Measurements from ENCODE around the gene EIF4E1B. TPM values are rescaled to one million over a fixed set of nuclear protein-coding genes. Genes with fewer than 3 reads are reported as not detected.

The EIF4E1B gene
- total RNA-seq, 1 donor from 2014 or later = not detected

- Mint-ChIP-seq H3K9me3 (ENCODE audit: unreplicated experiment) (peaks cover 3% of the 10 kb centered on the region), H3K4me1 (ENCODE audit: low read depth, unreplicated experiment) (peaks cover 13% of the 10 kb centered on the region), H3K27me3 (ENCODE audit: unreplicated experiment) (peaks cover 9% of the 10 kb centered on the region), H3K36me3 (ENCODE audit: unreplicated experiment) (peaks cover 5% of the 10 kb centered on the region), H3K27ac (ENCODE audit: unreplicated experiment) (no peak overlapping the region), H3K4me3 (ENCODE audit: unreplicated experiment) (no peak overlapping the region)
- TF ChIP-seq, protein P1, sequence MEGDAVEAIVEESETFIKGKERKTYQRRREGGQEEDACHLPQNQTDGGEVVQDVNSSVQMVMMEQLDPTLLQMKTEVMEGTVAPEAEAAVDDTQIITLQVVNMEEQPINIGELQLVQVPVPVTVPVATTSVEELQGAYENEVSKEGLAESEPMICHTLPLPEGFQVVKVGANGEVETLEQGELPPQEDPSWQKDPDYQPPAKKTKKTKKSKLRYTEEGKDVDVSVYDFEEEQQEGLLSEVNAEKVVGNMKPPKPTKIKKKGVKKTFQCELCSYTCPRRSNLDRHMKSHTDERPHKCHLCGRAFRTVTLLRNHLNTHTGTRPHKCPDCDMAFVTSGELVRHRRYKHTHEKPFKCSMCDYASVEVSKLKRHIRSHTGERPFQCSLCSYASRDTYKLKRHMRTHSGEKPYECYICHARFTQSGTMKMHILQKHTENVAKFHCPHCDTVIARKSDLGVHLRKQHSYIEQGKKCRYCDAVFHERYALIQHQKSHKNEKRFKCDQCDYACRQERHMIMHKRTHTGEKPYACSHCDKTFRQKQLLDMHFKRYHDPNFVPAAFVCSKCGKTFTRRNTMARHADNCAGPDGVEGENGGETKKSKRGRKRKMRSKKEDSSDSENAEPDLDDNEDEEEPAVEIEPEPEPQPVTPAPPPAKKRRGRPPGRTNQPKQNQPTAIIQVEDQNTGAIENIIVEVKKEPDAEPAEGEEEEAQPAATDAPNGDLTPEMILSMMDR (IDR thresholded peaks at IDR 0.05; ENCODE audit: partially characterized antibody, unreplicated experiment) = no peak
- DNase-seq = no peak
These were observed 12.4 kb downstream of the EIF4E1B start for GRCh38 chr5:176642675-176643490.

- peaks cover 18% of the 10 kb centered on the region for H3K4me1 Mint-ChIP-seq (ENCODE audit: low read depth, unreplicated experiment)
- no peak overlapping the region for H3K27ac Mint-ChIP-seq (ENCODE audit: unreplicated experiment)
- H3K4me3 Mint-ChIP-seq (ENCODE audit: unreplicated experiment) = no peak overlapping the region
- DNase-seq = no peak
- TF ChIP-seq, protein P1 (IDR thresholded peaks at IDR 0.05; ENCODE audit: partially characterized antibody, unreplicated experiment) = no peak
- peaks cover 2% of the 10 kb centered on the region for H3K9me3 Mint-ChIP-seq (ENCODE audit: unreplicated experiment)
- peaks cover 12% of the 10 kb centered on the region for H3K27me3 Mint-ChIP-seq (ENCODE audit: unreplicated experiment)
- H3K36me3 Mint-ChIP-seq (ENCODE audit: unreplicated experiment) = no peaks in the 10 kb centered on the region
These were observed 13.2 kb downstream of the EIF4E1B start for GRCh38 chr5:176643491-176644219.

DNA sequence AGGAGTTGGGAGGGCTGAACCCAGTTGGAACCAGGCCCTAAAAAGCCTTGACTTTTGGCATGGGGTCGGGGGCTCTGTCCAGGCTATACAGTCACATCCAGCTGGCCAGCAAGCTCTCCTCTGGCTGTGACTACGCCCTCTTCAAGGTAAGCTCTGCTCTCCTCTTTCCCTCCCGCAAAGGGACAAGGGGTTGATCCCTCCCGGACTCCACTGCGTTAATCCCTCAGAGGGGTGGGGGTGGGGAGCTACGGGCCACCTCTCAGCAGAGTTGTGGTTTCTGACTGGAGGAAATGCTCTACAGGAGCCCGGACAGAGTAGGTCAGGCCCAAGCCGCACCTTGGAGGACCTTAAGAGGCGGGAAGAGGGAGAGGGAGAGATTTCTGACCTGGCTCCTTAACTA is 13.8 kb downstream of the EIF4E1B start:
- TF ChIP-seq, protein P1 (IDR thresholded peaks at IDR 0.05; ENCODE audit: partially characterized antibody, unreplicated experiment) = no peak
- DNase-seq = no peak
- peaks cover 15% of the 10 kb centered on the region for H3K27me3 Mint-ChIP-seq (ENCODE audit: unreplicated experiment)
- H3K36me3 Mint-ChIP-seq (ENCODE audit: unreplicated experiment) = no peaks in the 10 kb centered on the region
- H3K4me1 Mint-ChIP-seq (ENCODE audit: low read depth, unreplicated experiment) = peaks cover 24% of the 10 kb centered on the region
- peak overlapping the region; percentile 29 for H3K27ac Mint-ChIP-seq (ENCODE audit: unreplicated experiment)
- peaks cover 2% of the 10 kb centered on the region for H3K9me3 Mint-ChIP-seq (ENCODE audit: unreplicated experiment)
- H3K4me3 Mint-ChIP-seq (ENCODE audit: unreplicated experiment) = no peak overlapping the region

GRCh38 chr5:176644878-176645670 is 14.6 kb downstream of the EIF4E1B start:
- peaks cover 2% of the 10 kb centered on the region for H3K9me3 Mint-ChIP-seq (ENCODE audit: unreplicated experiment)
- peaks cover 24% of the 10 kb centered on the region for H3K4me1 Mint-ChIP-seq (ENCODE audit: low read depth, unreplicated experiment)
- H3K4me3 Mint-ChIP-seq (ENCODE audit: unreplicated experiment) = no peak overlapping the region

More at GRCh38 chr5:176644878-176645670, 14.6 kb downstream of the EIF4E1B start:
- no peak for DNase-seq
- peaks cover 15% of the 10 kb centered on the region for H3K27me3 Mint-ChIP-seq (ENCODE audit: unreplicated experiment)
- peak overlapping the region; percentile 29 for H3K27ac Mint-ChIP-seq (ENCODE audit: unreplicated experiment)
- no peaks in the 10 kb centered on the region for H3K36me3 Mint-ChIP-seq (ENCODE audit: unreplicated experiment)
- TF ChIP-seq, protein P1 (IDR thresholded peaks at IDR 0.05; ENCODE audit: partially characterized antibody, unreplicated experiment) = no peak

Data from glutamatergic neuron (in vitro differentiated cells).